Activated gamma-delta T cell (primary cell): ENCODE data around the gene PERM1.
"Not testable (repeated sequence)": the region's sequence is repeated elsewhere in the genome, so short reads cannot be mapped to it uniquely, and the experiment has no call there.

Source experiments
- DNase-seq: peaks from one replicate; lab custom pipeline; 2025; lab: John Stamatoyannopoulos, UW
- total RNA-seq, 2 donors: gene quantifications; one replicate each; lab custom pipeline; 2026; lab: John Stamatoyannopoulos, UW

PERM1 gene
- 0.09 to 0.20 reads per million in 2 donors for total RNA-seq

- no peak for DNase-seq
Observed at GRCh38 chr1:981955-982558, at the start of gene PERM1. TSS of gene PERM1 (minus strand) at chr1:982093. CDS start at chr1:981029, 1,064 bp downstream.

- not testable (repeated sequence) for DNase-seq
Observed at GRCh38 chr1:1030867-1031658, 49.2 kb upstream of the PERM1 start.

- no peak for DNase-seq
Observed at GRCh38 chr1:1027791-1028190, 45.9 kb upstream of the PERM1 start.

- no peak for DNase-seq
Observed at GRCh38 chr1:1026599-1027413, 44.9 kb upstream of the PERM1 start.

GRCh38 chr1:1025730-1026129 lies 43.8 kb upstream of the PERM1 start:
- no peak for DNase-seq

GRCh38 chr1:1024771-1025699 lies 43.1 kb upstream of the PERM1 start:
- DNase-seq, result no peak

GRCh38 chr1:1024149-1024770 lies 42.4 kb upstream of the PERM1 start:
- DNase-seq, result no peak

GRCh38 chr1:1023700-1024099 lies 41.8 kb upstream of the PERM1 start:
- DNase-seq, result no peak

GRCh38 chr1:1022302-1023009 lies 40.6 kb upstream of the PERM1 start:
- no peak for DNase-seq

GRCh38 chr1:1021920-1022259 lies 40.0 kb upstream of the PERM1 start:
- no peak for DNase-seq

- no peak for DNase-seq
Observed at GRCh38 chr1:1021010-1021919, 39.4 kb upstream of the PERM1 start.

- no peak for DNase-seq
Observed at GRCh38 chr1:1020415-1021009, 38.6 kb upstream of the PERM1 start.

- DNase-seq, result no peak
Observed at GRCh38 chr1:1020000-1020404, 38.1 kb upstream of the PERM1 start, which contains the start of gene AGRN. TSS of gene AGRN (plus strand) at chr1:1020120. CDS start at chr1:1020173, 53 bp downstream.

- DNase-seq, result peak; percentile 69
Observed at GRCh38 chr1:1019122-1019999, 37.5 kb upstream of the PERM1 start.

GRCh38 chr1:1018321-1018685 lies 36.4 kb upstream of the PERM1 start:
- DNase-seq, result not testable (repeated sequence)

GRCh38 chr1:1017397-1018320 lies 35.8 kb upstream of the PERM1 start:
- not testable (repeated sequence) for DNase-seq
